ENCODE results near the gene RNU6-8. TPM values are rescaled to one million over a fixed set of nuclear protein-coding genes. Genes with fewer than 3 reads are reported as not detected.

The RNU6-8 gene
- total RNA-seq, 1 experiment from 2014 or later: not detected

DNA sequence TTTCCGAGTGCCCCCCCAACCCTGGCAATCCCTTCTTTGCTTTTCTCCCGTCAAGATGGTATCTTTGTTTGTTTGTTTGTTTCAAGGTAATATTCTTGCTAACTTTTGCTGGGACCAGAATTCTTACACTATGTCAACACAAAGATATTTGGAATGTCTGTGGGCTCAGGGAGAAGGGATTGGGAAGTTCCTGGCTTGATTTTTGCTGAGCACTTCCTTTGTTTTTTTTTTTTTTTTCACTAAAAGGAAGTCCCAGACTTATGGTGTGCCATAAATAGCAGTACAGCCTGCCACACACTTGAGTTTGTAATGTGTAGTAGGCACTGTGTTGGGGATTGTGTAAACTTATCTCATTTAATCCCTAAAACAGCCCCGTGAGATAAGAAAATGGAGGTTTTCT lies 12.4 kb downstream of the RNU6-8 start:
- Histone ChIP-seq H3K27ac (ENCODE audit: insufficient read length, low read depth, low read length) (no peak overlapping the region), H3K23ac (ENCODE audit: insufficient read length, low read depth, low read length) (no peak overlapping the region), H3T11ph (ENCODE audit: low read length) (no peak overlapping the region), H2BK5ac (ENCODE audit: insufficient read length, low read length) (no peak overlapping the region), H3K79me2 (ENCODE audit: insufficient read depth, low read length) (no peaks in the 10 kb centered on the region), H3K23me2 (ENCODE audit: insufficient read length, low read depth, low read length, poor library complexity, severe bottlenecking) (no peaks in the 10 kb centered on the region), H3K4me1 (ENCODE audit: insufficient read depth, low read length) (no peaks in the 10 kb centered on the region), H2BK15ac (ENCODE audit: low read depth, low read length) (no peak overlapping the region), H3K79me1 (ENCODE audit: insufficient read depth, low read depth, low read length, poor library complexity, severe bottlenecking) (no peaks in the 10 kb centered on the region), H2AK5ac (ENCODE audit: insufficient read length, low read length) (no peak overlapping the region), H4K5ac (ENCODE audit: insufficient read length, low read depth, low read length) (no peak overlapping the region), H4K91ac (ENCODE audit: insufficient read length, low read depth, low read length) (no peak overlapping the region), H3K4me2 (ENCODE audit: insufficient read depth, insufficient read length, low read length) (no peak overlapping the region), H3K56ac (ENCODE audit: insufficient read length, low read depth, low read length) (no peak overlapping the region), H3K27me3 (ENCODE audit: insufficient read depth, low read length) (no peaks in the 10 kb centered on the region), H3K4ac (ENCODE audit: low read depth, low read length) (no peak overlapping the region), H4K20me1 (ENCODE audit: control insufficient read depth, insufficient read depth, insufficient read length) (no peaks in the 10 kb centered on the region), H3K9ac (ENCODE audit: extremely low read depth, insufficient read length, low read length) (no peak overlapping the region), H2BK12ac (ENCODE audit: insufficient read length, low read depth, low read length) (no peak overlapping the region), H2BK20ac (ENCODE audit: low read depth, low read length, poor library complexity, severe bottlenecking) (no peak overlapping the region), H4K8ac (replicated peaks; ENCODE audit: insufficient read length, low read depth, low read length) (no peak overlapping the region), H2BK120ac (ENCODE audit: low read depth, low read length, poor library complexity, severe bottlenecking) (no peak overlapping the region), H2AFZ (ENCODE audit: low read length) (no peak overlapping the region), H3K9me3 (ENCODE audit: control insufficient read depth, low read depth, low read length) (no peaks in the 10 kb centered on the region), H3K14ac (ENCODE audit: insufficient read depth, low read length) (no peak overlapping the region), H3K18ac (ENCODE audit: insufficient read length, low read depth, low read length) (no peak overlapping the region)
- Mint-ChIP-seq H3K9me3 (peaks cover 5 to 8% of the 10 kb centered on the region in 2 experiments; a peak in 4 of 5 replicates), H3K27me3 (ENCODE audit: low read depth) (peaks cover 2% of the 10 kb centered on the region), H3K4me3 (no peak overlapping the region), H3K36me3 (ENCODE audit: insufficient read depth in 1 of 3, low read depth in 3 of 3) (no peaks in the 10 kb centered on the region), H3K27ac (no peak overlapping the region), H3K4me1 (no peaks in the 10 kb centered on the region)
- TF ChIP-seq, protein P1, sequence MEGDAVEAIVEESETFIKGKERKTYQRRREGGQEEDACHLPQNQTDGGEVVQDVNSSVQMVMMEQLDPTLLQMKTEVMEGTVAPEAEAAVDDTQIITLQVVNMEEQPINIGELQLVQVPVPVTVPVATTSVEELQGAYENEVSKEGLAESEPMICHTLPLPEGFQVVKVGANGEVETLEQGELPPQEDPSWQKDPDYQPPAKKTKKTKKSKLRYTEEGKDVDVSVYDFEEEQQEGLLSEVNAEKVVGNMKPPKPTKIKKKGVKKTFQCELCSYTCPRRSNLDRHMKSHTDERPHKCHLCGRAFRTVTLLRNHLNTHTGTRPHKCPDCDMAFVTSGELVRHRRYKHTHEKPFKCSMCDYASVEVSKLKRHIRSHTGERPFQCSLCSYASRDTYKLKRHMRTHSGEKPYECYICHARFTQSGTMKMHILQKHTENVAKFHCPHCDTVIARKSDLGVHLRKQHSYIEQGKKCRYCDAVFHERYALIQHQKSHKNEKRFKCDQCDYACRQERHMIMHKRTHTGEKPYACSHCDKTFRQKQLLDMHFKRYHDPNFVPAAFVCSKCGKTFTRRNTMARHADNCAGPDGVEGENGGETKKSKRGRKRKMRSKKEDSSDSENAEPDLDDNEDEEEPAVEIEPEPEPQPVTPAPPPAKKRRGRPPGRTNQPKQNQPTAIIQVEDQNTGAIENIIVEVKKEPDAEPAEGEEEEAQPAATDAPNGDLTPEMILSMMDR (conservative IDR thresholded peaks at IDR 0.05): no peak
- WGBS (ENCODE audit: extremely low coverage, insufficient read length, low lambda C conversion rate): no CpG with 5 or more reads among the region's 3 CpGs
- DNase-seq: no peak

Data from H9 (cell line).